Hematopoietic multipotent progenitor cell treated with erythropoietin and hydrocortisone succinate and interleukin-3 and kit ligand, for 15 days (in vitro differentiated cells): Measurements from ENCODE around the gene AKNA.
"Not testable (repeated sequence)": the region's sequence is repeated elsewhere in the genome, so short reads cannot be mapped to it uniquely, and the experiment has no call there.

Source experiments
- DNase-seq: peaks from one replicate; pipeline ENCODE4 v3.0.0-alpha.2; 2015; ENCODE audit warnings: low spot score

AKNA gene

DNA sequence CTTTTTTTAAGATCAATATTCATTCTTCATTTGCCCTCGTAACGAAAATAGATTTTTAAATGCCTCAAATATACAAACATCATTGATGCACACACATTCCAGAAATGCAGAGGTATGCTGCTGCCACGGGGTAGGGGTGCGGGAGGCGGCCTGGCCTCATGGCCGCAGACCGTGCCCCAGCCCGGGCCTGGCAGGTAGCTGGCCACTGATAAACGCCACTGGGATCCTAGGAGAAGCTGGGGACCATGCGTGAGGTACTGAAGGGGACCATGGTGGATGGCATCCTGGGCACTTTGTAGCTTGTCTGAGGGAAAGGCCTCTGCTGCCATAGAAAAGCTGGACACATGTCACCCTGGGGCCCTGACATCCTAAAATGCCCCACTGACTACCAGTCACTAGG is 51.6 kb downstream of the AKNA start:
- no peak for DNase-seq

DNA sequence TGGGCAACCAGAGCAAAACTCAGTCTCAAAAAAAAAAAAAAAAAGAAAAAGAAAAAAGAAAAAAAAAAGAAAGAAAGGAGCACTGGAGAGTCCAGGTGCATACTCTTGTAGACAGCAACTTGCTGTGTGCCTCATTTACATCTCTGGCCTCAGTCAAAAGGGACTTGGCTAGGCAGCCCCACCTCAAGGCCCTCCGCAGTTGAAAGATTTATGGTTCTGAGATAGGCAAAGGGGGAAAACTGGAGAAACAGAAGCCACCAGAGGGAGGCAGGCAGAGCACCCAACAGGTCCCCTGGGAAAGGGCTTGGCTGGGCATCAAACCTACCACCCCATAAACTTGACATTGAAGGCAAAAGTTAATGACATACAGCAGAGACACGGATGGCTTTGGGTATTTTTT is 52.0 kb downstream of the AKNA start:
- no peak for DNase-seq

DNA sequence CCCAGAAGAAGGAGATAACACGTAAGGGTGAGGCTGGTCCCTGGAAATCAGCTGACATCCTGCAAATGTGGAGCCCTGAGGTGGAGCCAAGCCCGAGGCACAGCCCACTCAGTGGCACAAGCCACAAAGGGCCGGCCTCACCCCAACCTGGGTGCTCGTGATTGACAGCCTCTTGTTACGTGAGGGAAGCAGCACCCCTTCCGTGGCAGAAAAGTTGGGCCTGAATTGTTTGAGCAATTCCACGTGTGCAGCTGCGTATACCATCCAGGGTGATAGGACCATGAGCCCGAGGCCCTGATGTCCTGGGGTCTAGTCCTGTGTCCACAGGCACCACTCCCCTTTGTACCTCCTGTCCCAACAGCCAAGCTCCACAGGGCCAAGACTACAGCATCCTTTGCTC is 53.3 kb downstream of the AKNA start:
- DNase-seq: no peak

DNA sequence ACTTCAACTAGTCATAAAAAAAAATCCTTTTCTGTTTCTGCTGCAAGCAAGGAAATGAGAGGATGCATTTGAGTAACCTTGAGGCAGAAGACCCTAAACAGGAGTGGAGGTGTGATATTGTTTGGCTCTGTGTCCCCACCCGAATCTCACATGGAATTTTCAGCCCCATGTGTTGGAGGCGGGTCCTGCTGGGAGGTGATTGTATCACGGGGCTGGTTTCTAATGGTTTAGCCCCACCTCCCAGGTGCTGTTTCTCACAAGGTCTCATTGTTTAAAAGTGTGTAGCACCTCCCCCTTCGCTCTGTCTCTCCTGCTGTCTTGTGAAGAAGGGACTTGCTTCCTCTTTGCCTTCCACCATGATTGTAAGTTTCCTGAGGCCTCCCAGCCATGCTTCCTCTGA is 54.1 kb downstream of the AKNA start:
- DNase-seq: not testable (repeated sequence)

DNA sequence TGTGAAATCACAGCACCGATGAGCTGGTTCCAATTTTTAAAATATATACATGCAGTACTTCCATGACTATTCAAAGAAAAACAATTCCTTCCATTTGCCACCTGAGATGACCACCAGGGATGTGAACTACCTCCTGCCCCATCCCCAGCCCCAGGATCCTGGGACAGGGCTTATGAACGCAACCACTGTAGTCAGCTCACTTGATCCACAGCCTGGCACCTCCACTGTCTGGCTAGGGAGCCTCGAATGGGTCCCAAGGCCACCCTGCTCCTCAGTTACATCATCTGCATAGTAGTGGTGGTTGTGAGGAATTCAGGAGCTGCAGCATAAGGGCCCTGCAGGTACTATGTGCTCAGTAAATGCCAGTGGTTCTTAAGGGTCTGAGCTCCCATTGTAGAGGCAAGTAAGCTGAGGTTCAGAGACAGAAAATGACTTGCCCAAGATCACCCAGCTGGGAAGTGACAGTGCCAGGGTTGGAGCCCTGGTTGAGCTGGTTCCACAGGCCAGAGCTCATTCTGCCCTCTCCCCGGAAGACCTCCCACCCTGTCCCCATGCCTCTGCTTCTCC is 55.2 kb downstream of the AKNA start:
- DNase-seq: not testable (repeated sequence)

DNA sequence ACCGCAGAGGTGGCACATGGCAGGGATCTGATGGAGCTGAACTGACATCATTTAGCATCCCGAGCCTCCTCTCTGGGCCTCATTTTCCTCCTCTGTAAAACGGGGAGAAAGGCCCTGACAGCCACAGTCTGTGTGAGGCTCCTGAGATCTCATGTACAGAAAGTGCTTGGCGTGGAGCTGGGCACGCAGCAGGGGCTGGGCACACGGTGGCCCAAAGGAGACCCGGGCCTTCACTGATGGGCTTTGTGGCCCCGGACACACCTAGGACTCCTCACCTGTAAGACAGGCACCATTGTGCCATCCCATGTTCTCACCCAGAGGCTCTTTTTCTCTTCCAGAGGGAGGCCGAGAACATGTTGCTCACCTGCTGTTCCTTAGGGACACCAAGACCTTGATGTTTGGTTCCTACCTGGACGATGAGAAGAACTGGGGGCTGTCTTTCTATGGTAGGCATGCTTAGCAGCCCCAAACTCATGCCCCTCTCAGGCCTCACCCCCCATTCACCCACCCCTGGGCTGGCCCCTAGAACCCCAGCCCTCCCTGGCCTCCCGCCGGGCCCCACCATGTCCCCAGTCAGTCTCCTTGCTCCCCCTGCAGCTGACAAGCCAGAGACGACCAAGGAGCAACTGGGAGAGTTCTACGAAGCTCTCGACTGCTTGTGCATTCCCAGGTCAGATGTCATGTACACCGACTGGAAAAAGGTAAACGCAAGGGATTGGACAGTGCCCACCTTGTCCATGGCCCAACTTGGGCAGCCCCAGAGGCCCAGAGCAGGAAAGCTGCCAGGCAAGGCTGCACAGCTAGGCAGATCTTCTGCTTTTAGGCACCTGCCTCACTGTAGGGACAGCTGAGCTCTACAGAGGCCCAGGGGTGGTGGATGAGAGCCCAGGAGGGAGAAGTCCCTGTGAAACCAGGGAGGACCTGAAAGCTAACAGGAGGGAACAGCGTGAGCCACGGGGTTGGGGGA is 56.3 kb downstream of the AKNA start:
- not testable (repeated sequence) for DNase-seq

DNA sequence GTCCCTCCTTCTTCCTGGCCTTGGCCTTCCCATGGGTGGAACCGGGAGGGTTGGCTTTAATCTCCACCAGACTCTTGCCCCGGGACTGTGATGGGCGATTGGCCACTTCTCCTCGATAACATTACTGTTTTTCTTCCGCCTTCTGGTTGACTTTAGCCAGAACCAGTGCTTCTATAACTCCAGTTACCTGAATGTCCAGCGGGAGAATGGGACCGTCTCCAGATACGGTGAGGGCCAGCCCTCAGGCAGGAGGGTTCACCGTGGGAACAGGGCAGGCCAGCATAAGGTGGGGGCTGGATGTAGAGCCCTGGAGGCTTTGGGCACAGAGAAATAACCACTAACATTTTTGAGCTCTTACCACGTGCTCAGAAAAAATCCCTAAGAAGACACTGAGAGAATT is 57.1 kb downstream of the AKNA start:
- no peak for DNase-seq

DNA sequence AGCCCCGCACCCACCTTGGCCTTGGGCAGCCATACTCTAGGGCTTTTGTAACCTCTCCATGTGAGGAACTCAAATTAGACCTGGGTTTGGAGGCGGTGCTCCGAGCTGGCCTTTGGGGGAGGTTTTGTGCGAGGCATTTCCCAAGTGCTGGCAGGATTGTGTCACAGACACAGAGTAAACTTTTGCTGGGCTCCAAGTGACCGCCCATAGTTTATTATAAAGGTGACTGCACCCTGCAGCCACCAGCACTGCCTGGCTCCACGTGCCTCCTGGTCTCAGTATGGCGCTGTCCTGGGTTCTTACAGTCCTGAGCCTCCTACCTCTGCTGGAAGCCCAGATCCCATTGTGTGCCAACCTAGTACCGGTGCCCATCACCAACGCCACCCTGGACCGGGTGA is 58.2 kb downstream of the AKNA start, which contains the start of gene ORM2:
Gene ORM2, plus strand, starts transcription at position 245 of the 398 bp plus-strand sequence. Its CDS starts 36 bp downstream, at position 281.
- DNase-seq: not testable (repeated sequence)

DNA sequence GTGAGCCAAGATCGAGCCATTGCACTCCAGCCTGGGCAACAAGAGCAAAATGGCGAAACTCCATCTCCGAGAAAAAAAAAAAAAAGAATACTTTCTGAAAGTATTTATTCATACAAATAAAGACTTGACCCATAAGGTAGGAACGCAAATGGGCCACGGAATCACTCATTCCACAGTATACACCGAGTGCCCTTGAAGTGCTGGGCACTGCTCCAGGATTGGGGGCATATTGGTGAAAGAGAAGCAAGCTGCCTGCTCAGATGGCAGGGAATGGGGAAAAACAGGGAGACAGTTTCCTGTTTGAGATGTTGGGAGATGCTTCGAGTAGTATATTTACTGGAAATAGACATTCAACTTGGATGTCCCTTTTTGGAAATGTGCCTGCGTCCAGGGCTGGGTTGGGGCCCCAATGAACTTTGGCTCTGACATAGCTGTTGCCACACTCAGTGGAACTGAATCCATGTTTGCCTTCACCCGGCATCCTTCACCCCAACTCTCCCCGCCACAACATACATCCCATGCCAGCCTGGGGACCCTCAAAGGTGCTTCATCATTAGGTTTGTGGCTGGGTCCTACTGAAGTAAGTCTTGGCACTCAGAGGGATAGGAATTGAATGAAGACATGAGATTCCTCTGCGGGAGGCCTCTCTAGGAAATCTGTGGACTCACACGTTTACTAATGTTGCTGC is 58.7 kb downstream of the AKNA start:
- not testable (repeated sequence) for DNase-seq

DNA sequence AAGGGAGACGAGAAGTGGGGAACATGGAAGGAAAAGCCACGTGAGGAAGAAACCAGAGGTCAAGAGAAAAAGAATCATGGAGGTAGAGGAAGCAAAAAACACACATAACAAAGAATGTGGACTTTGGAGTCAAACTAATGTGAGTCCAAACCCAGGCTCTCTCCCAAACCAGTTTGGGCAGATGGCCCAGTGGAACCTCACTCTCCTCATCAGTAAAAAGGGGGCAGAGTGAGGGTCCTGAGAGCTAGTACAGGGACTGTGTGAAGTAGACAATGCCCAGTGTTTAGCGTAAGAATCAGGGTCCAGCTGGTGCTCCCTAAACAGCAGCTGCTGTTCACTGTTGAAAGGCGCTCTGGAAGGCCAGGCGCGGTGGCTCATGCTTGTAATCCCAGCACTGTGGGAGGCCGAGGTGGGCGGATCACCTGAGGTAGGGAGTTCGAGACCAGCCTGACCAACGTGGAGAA is 59.4 kb downstream of the AKNA start:
- not testable (repeated sequence) for DNase-seq

DNA sequence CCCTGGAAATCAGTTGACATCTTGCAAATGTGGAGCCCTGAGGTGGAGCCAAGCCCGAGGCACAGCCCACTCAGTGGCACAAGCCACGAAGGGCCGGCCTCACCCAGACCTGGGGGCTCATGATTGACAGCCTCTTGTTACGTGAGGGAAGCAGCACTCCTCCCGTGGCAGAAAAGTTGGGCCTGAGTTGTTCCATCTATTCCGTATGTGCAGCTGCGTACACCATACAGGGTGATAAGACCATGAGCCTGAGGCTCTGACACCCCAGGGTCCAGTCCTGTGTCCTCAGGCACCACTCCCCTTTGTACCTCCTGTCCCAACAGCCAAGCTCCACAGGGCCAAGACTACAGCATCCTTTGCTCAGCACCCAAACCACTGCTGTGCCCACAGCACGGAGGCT is 60.0 kb downstream of the AKNA start:
- no peak for DNase-seq

DNA sequence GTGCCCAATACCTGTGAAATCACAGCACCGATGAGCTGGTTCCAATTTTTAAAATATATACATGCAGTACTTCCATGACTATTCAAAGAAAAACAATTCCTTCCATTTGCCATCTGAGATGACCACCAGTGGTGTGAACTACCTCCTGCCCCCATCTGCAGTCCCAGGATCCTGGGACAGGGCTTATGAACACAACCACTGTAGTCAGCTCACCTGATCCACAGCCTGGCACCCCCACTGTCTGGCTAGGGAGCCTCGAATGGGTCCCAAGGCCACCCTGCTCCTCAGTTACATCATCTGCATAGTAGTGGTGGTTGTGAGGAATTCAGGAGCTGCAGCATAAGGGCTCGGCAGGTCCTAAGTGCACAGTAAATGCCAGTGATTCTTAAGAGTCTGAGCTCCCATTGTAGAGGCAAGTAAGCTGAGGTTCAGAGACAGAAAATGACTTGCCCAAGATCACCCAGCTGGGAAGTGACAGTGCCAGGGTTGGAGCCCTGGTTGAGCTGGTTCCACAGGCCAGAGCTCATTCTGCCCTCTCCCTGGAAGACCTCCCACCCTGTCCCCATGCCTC is 62.0 kb downstream of the AKNA start:
- not testable (repeated sequence) for DNase-seq

DNA sequence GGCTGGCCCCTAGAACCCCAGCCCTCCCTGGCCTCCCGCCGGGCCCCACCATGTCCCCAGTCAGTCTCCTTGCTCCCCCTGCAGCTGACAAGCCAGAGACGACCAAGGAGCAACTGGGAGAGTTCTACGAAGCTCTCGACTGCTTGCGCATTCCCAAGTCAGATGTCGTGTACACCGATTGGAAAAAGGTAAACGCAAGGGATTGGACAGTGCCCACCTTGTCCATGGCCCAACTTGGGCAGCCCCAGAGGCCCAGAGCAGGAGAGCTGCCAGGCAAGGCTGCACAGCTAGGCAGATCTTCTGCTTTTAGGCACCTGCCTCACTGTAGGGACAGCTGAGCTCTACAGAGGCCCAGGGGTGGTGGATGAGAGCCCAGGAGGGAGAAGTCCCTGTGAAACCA is 62.8 kb downstream of the AKNA start:
- not testable (repeated sequence) for DNase-seq

DNA sequence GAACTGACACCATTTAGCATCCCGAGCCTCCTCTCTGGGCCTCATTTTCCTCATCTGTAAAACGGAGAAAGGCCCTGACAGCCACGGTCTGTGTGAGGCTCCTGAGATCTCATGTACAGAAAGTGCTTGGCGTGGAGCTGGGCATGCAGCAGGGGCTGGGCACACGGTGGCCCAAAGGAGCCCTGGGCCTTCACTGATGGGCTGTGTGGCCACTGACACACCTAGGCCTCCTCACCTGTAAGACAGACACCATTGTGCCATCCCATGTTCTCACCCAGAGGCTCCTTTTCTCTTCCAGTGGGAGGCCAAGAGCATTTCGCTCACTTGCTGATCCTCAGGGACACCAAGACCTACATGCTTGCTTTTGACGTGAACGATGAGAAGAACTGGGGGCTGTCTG is 63.3 kb downstream of the AKNA start:
- DNase-seq: no peak

DNA sequence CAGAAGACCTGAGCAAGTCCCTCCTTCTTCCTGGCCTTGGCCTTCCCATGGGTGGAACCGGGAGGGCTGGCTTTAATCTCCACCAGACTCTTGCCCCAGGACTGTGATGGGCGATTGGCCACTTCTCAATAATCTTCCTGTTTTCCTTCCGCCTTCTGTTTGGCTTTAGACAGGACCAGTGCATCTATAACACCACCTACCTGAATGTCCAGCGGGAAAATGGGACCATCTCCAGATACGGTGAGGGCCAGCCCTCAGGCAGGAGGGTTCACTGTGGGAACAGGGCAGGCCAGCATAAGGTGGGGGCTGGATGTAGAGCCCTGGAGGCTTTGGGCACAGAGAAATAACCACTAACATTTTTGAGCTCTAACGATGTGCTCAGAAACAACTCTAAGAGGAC is 63.9 kb downstream of the AKNA start:
- not testable (repeated sequence) for DNase-seq

DNA sequence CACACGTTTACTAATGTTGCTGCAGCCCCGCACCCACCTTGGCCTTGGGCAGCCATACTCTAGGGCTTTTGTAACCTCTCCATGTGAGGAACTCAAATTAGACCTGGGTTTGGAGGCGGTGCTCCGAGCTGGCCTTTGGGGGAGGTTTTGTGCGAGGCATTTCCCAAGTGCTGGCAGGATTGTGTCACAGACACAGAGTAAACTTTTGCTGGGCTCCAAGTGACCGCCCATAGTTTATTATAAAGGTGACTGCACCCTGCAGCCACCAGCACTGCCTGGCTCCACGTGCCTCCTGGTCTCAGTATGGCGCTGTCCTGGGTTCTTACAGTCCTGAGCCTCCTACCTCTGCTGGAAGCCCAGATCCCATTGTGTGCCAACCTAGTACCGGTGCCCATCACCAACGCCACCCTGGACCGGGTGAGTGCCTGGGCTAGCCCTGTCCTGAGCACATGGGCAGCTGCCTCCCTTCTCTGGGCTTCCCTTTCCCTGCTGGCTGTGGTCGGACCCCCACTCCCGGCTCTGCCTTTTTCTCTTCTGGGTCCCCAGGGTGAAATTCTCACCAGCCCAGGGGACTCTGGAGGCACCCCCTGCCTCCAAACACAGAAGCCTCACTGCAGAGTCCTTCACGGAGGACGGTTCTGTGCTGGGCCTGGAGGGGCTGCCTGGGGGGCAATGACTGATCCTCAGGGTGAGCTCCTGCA is 64.8 kb downstream of the AKNA start, which contains the start of gene ORM1:
Gene ORM1, plus strand, starts transcription at position 268 of the 701 bp plus-strand sequence. Its CDS starts 36 bp downstream, at position 304.
- DNase-seq: not testable (repeated sequence)

DNA sequence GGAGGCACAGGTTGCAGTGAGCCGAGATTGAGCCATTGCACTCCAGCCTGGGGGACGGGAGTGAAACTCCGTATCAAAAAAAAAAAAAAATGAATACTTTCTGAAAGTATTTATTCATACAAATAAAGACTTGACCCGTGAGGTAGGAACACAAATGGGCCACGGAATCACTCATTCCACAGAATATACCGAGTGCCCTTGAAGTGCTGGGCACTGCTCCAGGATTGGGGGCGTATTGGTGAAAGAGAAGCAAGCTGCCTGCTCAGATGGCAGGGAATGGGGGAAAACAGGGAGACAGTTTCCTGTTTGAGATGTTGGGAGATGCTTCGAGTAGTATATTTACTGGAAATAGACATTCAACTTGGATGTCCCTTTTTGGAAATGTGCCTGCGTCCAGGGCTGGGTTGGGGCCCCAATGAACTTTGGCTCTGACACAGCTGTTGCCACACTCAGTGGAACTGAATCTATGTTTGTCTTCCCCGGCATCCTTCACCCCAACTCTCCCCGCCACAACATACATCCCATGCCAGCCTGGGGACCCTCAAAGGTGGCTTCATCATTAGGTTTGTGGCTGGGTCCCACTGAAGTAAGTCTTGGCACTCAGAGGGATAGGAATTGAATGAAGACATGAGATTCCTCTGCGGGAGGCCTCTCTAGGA is 65.5 kb downstream of the AKNA start:
- not testable (repeated sequence) for DNase-seq

DNA sequence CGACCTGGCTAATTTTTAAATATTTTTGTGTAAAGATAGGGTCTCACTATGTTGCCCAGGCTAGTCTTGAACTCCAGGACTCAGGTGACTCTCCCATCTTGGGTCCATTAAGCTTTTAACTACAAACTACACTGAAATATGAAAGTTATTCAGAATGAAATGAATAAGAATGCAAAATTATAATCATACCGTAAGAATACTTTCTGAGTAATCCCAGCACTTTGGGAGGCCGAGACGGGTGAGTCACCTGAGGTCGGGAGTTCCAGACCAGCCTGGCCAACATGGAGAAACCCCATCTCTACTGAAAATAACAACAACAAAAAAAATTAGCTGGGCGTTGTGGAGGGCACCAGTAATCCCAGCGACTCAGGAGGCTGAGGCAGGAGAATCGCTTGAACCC is 66.0 kb downstream of the AKNA start:
- DNase-seq: no peak

DNA sequence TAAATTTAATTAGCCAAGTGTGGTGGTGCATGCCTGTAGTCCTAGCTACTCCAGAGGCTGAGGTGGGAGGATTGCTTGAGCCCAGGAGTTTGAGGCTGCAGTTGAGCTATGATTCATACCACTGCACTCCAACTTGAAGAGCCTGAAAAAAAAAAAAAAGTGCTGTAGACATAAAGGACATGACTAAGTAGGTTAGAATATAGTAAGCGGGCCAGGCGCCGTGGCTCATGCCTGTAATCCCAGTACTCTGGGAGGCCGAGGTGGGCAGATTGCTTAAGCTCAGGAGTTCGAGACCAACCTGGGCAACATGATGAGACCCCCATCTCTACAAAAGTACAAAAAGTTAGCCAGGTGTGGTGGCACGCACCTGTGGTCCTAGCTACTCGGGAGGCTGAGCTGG is 67.1 kb downstream of the AKNA start:
- not testable (repeated sequence) for DNase-seq

DNA sequence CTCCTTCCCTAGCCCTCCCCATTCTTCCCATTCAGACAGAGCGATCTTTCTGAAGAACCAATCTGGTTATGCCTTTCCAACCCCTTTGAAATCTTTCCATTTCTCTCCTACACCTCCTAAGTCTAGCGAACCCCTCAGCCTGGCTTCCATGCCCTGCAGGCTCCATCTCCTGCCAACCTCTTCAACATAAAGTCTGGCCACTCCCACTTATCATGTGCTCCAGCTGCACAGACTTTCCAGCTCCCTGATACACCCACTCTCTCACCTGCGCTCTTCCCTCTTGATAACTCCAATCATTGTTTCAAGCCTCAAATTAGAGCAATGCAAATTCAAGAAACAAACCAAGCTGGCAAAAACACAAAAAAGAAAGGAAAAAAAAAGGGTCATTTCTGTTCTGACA is 68.6 kb downstream of the AKNA start:
- no peak for DNase-seq

DNA sequence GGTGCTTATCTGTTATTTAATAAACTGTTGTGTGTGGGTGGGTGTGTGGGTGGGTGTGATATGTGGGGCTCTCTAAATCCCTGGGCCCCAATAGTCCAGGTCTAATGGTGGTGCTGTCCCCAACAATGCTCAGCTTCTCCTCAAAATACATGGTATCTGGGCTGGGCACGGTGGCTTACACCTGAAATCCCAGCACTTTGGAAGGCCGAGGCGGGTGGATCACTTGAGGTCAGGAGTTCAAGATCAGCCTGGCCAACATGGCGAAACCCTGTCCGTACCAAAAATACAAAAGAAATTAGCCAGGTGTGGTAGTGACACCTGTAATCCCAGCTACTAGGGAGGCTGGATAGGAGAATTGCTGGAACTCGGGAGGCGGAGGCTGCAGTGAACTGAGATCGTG is 69.4 kb downstream of the AKNA start:
- DNase-seq: no peak
